ENCODE results near the gene ZBTB40.

- TF ChIP-seq CTCF (IDR thresholded peaks at IDR 0.05) (no peak), POLR2A (IDR thresholded peaks at IDR 0.05; ENCODE audit: low read depth) (no peak), EP300 (IDR thresholded peaks at IDR 0.05) (no peak), POLR2AphosphoS5 (IDR thresholded peaks at IDR 0.05) (no peak)
Measured at GRCh38 chr1:22465015-22465565, 13.4 kb downstream of the ZBTB40 start.

All from esophagus muscularis mucosa (tissue), 4 donors.